ENCODE measurements around the gene PLXNA2.

Gene PLXNA2

DNA sequence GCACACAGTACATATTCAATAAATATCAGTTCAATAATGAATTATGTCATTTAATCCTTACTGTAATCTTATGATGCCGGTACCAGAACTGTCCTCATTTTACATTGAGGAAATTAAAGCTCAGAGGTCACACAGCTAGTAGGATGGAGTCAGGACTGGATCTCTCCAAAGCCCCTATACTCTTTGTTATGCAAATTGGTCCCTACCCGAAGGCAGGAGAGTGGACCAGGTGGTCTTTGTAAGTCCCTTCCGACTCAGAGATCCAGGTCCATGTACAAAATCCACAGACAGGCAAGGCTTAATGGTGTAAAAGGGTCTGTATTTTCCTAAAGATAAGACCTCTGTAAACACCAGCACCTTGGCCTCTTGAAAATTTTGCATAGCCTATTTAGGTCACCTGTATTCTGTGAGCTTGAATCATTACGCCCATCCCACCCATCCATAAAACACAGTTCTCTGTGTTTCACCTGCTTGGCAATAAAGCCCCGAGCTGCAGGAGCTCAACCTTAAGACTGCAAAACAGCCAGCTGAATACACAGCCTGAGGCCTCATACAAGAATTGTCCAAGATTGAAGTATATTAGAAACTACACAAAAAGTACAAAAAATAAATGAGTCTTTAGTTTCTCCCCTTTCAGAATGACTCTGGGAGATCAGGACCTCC is 41.7 kb downstream of the PLXNA2 start:
- ATAC-seq: no peak

DNA sequence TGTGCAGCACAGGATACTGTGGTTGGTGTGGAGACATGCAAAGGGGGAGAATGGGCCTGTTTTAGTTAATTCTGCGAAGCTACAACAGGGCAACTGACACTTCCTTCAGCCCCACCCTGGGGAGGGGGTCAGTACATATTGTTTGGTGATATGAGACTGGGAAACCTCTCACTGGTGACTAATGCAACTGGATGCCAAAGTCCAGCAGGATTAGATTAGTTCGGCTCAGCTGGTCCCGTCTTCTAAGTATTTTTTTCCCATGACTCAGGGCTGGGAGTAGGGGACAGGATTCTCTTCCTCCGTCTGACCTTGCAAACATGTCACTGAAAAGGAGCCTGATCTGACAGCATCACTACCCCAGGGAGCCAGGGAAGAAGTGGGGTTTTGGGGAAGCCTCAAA is 43.0 kb downstream of the PLXNA2 start:
- ATAC-seq: no peak

DNA sequence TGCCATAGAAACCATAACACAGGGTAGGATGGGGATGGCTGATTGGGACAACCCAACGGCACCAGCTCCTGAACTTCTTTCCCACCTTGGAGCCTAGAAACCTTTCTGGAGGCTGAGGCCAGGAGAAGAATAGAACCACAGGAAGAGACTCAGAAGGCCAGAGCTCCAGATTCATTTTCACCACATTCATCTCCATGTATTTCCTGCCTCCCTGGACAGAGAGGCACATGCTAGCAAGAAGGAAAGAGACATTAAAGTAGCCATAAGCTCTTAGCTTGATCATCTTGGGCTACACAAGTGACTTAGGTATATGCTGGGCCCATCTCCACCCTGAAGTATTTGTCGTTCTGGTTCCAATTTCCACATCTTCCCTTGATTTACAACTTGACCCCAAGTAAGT is 44.1 kb downstream of the PLXNA2 start:
- no peak for ATAC-seq

DNA sequence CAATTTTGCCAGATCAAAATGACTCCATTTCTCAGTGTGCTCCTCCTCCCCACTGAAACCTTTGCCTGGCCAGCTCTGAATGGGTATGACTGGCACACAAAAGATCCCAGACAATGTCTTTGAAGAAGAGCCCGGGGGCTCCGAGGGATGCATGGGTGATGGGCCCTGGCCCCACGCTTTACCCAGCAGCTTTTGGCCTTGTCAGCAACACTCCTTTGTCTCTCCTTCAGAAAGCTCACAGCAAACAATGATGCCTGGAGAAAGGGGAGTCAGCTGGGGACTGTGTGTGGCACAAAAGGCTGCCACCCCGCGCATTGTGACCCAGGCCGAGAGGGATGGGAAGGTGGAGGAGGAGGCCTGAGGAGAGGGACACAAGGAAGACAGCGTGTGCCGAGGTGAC is 45.9 kb downstream of the PLXNA2 start:
- ATAC-seq: no peak

DNA sequence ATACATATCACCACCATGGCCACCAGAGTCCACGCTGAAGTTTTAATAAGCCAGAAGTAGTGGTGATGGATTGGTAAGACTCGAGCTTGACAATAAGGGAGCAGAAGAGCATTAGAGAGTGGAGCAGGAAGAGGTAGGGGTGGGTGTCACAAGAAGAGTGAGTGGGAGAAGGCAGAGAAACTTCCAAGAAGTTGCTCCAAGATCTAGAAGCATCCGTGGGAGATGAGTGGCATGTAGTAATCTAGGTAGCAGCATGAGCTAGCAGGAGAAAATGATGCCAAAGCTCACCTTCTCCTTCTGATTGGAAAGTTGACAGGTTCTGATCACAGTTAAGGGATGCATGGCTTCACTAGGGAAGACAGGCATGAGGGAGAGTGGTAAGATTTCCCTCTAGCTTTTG is 49.2 kb downstream of the PLXNA2 start:
- ATAC-seq: no peak

DNA sequence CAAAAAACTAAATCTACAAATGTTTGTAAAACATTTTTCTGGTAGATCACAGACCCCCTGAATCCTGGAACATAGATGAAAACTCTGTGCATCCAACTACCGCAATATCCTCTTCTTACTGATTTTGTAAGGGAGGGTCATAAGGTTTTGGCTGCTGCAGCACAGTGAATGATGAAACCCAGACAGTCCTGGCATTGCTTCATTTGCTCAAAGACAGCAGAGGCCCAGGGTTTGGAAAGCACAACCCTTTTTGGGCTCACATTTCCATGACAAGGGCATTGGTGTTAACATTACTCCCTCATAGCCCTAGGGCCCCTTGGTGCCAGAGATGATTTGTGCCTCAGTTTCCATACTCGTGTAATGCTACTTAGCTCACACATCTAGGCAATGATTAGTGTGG is 51.2 kb downstream of the PLXNA2 start:
- no peak for ATAC-seq

DNA sequence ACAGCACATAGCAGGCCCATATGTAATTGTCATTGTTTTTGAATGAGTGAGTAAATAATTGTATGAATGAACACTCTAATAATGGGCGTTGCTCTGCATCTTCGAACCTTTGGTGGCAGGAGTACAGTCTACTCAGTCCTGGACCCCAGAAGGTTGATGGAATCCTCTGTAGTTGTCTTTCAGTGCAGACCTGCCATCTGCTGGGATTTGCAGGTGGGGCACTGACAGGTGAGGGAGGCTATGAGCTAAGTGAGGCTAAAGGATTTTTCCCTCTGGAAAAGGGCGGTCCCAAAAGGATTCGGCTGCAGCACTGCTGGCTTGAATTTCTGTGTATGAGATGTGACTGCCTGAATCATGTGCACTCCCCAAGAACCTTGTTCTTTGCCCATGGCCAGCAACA is 53.4 kb downstream of the PLXNA2 start:
- no peak for ATAC-seq

DNA sequence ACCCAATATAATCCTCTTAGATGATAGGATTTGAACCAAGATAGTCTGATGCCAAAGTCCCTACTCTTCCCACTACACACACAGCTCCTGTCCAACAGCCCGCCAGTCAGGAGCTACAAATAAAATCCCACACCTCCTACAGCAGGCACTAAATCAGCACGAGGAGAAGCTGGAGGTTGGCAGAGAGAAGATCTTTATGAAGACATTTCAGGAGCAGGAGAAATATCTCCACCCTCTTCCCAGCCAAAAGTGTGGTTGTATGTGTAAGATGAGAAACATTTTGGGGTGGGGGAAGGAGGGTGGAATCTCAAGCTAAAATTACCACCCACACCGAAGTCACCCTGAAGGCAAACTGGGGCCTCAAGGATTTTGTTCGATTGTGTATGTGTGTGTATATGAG is 54.5 kb downstream of the PLXNA2 start:
- no peak for ATAC-seq

DNA sequence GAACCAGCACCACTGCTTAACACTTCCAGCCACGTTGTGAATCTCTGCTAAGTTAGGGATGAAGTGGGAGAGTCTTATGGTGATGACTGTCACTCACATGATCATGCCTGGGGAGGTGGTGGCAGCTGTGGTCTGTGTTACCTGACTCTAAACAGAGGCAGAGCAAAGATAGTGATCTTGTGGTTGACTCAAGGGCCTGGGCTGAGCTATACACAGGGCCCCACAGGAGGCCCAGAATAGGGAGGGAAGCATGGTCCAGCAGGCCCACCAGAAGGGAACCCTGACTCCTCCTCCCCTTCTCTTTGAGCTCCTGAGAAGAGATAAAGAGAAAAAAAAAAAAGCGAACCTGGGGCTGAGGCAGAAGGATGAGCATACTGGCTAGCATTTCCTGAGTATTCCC is 55.0 kb downstream of the PLXNA2 start:
- no peak for ATAC-seq

DNA sequence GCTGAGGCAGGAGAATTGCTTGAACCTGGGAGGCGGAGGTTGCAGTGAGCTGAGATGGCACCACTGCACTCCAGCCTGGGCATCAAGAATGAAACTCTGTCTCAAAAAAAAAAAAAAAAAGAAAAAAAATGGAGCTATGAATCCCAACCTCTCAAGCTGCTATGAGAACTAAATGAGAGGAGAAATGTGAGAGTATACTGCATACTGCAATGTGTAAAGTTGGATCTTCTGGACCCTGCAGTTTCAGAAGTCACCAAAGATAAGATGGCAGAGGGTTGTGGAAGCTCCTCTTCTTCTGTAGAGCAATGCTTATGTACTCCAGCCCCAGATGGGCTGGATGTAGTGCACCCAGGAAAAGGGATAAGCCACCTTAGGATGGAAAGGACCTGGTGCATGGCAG is 55.6 kb downstream of the PLXNA2 start:
- ATAC-seq: no peak

DNA sequence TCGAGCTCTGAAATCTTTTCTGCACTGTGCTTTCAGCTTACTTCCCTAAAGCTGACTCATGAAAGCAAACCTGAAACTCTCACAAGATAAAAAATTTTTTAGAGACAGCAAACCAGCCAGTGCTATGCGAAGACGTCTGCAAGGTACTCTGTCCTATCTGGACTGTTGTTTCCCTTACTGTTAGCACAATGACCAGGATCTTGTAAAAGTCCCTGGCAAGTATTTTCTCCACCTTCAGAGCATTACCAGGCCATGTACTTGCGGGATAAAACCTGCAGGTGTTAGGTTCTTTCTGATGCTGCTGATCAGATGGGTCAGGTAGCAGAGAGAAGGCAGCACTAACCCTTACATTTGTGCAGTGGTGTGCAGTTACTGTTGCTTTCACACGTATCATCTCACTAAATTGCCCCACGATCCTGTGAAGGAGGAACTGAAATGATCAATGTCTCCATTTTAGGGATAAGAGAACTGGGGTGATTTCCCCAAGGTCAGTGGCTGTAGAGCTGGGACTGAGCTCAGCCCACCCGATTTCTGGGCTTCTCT is 56.6 kb downstream of the PLXNA2 start:
- no peak for ATAC-seq

DNA sequence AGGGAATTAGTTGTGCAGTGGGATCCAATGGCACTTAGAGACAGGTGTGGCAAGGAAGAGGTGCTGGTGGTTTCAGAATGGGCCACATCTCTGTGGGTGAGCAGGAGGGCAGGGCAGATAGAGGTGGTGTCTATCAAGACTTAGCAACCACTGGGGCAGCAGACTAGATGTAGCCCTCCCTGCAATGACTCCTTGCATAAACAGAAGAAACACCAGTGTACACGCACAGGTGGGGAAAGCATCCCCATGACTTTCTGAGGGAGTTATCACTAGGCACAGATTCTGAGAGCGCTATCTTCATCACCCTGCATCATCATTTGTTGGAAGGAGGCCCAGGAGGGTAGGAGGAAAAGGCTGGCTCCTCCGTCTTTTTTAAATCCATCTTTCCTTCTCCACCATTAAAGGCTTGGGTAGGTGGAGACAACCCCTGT is 58.4 kb downstream of the PLXNA2 start:
- no peak for ATAC-seq

DNA sequence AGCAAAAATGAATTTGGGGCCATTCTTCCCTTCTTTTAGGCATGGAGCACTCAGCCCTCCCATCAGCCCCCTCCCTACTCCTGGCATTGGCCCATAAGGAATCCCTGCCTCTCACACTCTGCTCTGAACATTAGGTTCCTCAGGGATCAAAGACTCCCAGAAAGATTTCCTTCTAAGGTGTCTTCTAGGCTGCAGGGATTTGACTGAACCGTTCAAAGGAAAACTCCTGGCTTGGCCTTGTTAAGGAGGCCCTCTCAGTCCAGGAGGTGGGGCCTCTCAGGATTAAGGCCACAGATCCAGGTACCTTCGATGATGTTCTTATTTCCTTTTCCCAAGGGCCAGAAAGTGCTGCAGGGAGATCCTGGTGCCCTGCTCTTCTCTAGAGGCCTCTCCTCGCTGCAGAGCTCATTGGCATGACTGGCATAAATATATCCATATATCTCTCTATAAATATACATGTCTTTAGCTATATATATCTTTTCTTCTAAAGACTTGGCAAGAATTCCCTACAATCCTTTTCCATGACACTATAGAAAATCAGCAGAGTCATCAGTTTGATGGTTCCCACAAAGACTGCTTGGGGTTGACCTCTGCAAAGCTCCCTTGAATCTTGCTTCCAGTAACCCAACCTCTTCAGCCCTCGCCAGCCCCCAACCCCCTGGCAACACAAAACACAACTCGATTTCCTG is 59.1 kb downstream of the PLXNA2 start:
- no peak for ATAC-seq

DNA sequence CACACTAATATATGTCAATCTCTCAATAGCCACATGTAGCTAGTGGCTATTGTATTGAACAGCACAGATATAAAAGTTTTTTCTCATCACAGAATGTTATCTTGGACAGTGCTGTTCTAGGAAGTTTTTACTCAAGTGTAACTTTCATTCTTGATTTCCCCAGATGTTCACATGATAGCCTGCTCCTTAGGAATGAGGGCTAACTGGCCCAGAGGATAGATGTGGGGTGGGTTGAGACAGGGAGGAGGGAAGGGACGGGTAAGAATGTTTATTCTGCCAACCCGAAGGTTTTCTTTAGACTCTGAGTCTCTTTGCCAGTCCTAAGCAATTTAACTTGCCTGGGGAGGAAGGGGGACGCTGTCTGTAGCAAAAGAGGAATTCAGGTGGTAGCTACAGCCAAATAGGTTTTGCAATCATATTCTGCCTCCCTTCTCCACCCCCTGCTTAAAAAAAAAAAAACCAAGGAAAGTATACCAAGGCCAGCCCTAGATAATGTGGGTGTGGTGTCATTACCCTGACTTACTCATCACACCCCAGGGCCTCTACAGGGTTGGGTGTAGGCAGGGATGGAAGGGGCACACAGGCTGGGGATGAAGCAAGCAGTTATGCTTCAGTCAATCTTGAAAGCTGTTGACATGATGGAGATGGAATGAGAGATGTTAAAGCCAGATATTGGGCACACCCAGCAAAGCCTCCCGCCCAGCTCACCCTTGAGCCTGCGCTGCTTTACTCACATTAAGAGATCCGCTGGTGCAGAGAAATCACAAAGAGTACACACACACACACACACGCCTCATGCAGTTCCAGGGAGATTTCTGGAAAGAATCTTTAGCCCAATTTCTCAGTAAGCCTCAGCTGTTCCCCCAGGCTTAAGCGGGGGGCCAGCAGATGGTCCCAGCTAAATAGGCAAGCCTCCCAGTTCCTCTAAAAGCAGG is 59.9 kb downstream of the PLXNA2 start:
- no peak for ATAC-seq

DNA sequence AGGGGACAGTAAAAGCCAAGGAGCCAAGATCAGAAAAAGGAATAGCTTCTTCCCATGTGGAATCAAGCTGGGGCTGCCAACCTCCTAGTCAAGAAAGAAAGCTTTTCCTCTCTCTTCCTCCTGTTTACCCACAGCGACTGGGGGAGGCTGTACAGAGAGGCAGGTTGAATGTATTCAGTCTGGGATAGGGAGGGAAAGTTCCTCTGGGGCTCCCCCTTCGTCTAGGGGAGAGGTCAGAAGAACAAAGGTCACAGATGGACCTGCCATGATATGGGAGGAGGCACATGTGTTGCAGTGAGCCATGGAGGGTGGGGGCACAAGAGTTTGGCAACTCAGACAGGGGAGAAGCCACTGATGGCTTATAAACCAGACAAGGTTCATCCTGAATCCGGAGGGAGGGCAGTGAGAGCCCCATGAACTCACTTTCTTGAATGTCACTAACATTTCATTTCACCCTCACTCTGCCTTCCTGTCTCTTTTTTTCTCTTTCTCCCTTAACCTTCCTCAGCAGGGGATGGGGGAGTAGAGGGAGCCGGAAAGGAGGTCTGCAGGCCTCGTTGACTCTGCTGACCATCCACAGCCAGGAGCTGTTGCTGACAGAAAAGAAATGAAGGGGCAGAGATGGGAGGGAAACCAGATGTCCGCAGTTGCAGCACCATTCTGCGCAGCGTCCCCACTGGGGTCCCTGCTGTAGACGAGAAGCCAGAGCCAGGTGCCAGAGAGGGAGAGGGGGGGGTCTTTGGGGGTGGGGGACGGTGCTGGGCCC is 61.1 kb downstream of the PLXNA2 start:
- no peak for ATAC-seq

DNA sequence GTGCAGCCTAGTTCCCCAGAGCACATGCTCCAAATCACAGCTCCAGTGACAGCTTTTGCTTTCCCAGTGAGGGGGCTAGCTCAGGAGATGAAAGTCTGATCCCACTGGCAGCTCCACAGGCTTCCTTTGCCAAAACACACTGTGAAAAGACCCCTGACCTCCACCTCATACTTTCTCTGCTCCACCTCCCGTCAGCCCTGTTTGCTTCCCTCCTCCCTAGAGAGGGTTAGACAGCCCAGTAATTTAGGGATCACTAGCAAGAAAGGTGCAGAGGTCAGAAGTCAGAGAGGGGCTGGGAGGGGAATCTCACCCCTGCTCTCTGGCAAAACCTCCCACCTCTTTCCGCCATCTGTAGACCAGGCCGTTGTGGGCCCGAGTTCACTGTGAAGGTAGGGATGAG is 62.8 kb downstream of the PLXNA2 start:
- ATAC-seq: no peak

DNA sequence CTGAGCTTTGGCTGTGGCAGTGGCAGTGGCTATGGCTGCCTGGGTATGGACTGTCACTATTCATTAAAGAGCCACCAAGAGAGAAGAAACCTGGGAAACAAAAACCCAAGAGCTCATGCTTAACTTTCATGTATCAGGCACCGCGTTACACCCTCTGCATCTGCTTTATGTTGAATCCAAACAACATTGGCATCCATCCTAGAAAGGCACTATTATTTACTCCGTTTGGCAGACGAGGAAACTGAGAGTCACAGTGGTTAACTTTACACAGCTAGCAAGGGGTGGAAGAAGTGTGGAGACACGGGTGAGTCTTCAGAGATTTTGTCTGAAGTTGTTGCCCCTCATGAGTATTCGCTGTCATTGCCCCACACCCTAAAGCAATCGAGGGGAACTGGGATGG is 63.8 kb downstream of the PLXNA2 start:
- no peak for ATAC-seq

DNA sequence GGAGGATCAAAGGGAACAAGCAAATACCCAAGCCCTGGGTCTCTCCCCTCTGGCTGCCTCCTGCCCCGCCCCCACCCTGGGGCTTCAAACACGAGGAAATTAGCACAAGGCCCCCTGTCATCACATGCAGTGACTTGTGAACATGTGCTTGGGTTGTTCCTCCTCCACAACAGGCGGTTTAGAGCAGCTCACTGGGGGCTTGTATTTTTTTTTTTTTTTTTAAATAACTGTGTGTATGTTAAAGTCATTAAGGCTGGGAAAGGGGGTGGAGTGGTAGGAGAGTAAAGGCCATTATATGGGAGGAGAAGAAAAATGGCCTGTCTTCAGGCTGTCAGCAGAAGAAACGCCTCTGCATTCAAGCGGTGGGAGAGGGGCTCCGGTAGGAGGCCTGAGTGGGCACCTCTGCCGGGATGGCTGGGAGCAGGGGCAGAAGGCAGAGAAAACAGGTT is 64.2 kb downstream of the PLXNA2 start:
- no peak for ATAC-seq

DNA sequence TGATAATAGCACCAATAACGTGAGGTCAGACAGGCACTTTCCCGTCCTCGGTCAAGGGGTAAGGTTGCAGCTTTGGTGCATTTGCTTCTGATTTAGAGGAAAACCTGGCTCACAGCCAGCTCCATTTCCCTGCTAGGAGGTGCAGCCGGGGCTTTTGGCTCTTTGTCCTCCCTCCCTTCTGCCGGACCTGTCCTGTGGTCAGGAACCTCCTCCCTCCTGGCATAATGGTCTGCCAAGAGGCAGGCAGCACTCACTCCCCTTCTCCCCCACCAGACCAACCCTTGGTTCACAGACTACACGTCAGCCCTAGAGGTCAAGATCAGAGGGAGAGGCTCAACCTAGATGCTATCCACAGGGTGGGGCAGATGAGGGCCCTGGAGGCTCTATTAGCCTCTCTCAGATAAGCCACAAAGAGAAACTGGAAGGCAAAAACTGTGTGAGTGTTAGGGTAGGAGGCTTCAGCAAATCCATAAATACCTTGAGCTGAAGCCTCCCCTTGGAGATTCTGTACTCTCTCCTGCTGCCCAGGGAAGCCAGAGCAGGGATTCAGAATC is 64.8 kb downstream of the PLXNA2 start:
- ATAC-seq: no peak

DNA sequence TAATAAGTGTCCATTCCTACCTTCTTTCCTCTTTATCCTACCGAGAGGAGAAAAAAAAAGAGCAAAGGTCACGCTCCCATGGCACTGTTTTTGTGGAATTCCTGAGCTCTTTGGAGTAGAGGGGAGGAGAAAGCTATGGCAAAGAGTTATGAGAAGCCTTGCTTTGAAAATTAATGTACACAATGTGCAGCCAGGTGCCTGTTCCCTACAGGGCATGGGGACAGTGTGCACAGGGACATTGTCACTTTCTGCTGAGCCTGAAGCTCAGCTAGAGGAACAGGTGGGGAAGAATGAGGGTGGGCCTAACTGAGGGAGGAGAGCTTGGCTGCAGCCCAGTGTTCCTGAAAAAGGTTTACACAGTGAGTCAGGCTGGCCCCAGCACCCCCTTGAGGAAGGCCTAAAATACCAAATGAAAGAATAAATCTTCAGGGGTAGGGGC is 66.1 kb downstream of the PLXNA2 start:
- no peak for ATAC-seq

DNA sequence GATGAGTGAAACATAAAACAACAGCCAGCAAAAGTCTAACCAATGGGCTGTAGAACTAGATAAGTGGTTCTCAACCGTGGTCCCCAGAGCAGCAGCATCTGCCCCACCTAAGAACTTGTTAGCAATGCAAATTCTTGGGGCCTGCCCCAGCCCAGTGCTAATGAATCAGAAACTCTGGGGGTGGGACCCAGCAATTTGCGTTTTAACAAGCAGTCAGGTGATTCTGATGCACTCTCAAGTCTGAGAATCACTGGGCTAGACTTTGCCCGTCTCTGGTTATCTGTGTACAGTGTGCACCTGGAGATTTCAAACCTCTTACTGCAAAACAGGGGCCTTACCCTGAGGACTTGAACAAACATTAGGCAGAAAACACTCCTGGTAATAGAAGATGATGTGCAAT is 66.5 kb downstream of the PLXNA2 start:
- ATAC-seq: no peak

DNA sequence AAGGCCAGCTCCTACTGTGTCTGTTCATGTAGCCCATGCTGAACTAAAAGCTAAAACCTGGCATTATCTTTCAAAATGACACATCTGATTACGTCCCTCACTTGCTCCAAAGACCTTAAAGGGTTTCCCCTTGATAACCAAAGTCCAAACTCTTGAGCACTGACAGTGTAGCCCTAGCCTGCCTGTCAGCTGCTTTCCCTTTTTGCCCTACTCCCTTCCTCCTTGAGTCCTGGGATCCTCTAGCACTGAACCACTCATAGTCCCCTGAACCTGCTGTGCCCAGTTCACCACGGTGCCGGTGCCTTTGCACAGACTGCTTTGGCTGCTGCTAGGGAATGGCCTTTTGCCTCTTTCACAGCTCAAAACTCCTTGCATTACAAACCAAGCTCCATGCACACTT is 67.5 kb downstream of the PLXNA2 start:
- ATAC-seq: no peak
